A549 (cell line): ENCODE data around the gene FADS3. TPM values are rescaled to one million over a fixed set of nuclear protein-coding genes. Genes with fewer than 3 reads are reported as not detected.

ENCODE experiments used
- ATAC-seq, 2 experiments: fragments of 200-7000 bp in 1 of 2; fragments of >200 bp in 1 of 2; cut with Nextera tagmentation in 1 of 2; cut with Tn5 transposase in 1 of 2; 3 replicates each; pipeline versions ENCODE4 v1.8.0 to v1.9.1; 2018 to 2020; ENCODE audit warnings: mild to moderate bottlenecking in 1 of 2, moderate library complexity in 1 of 2
- CTCF ChIA-PET: fragments of 300-600 bp; sonication (Branson Sonifier 250); formaldehyde crosslinking; extraction: SDS; loops from one replicate; lab custom pipeline; 2021; ENCODE audit warnings: antibody characterized with exemption, inconsistent platforms; lab: Yijun Ruan, JAX
- POLR2A ChIA-PET: fragments of 350-600 bp; formaldehyde crosslinking; extraction: SDS; loops from one replicate; lab custom pipeline; 2021; ENCODE audit warnings: antibody characterized with exemption, inconsistent platforms; lab: Yijun Ruan, JAX
- DNase-seq, 2 experiments: peaks; one replicate each; pipeline versions ENCODE4 v3.0.0 to v3.0.0-alpha.2; 2011 to 2016; ENCODE audit warnings: low read depth in 1 of 2, low spot score in 1 of 2
- FAIRE-seq: peaks from 2 replicates; lab custom pipeline; 2011; peaks lifted over from hg19 to GRCh38; lab: Jason Lieb, UNC
- H3K27ac ChIP-seq, 2 experiments: fragments of >200 bp; sonication (Bioruptor Twin); formaldehyde crosslinking; 3 replicates each; pipeline ENCODE4 v1.5.1; 2016 to 2017
- H3K4me1 ChIP-seq: fragments of >200 bp; sonication (Bioruptor Twin); formaldehyde crosslinking; 3 replicates; pipeline ENCODE4 v1.6.1; 2016
- H3K4me2 ChIP-seq: fragments of >200 bp; sonication (Bioruptor Twin); formaldehyde crosslinking; 3 replicates; pipeline ENCODE4 v1.6.1; 2016
- H3K4me3 ChIP-seq: fragments of >200 bp; sonication (Bioruptor Twin); formaldehyde crosslinking; 3 replicates; pipeline ENCODE4 v1.5.1; 2016
- H3K9me3 ChIP-seq: fragments of >200 bp; sonication (Bioruptor Twin); formaldehyde crosslinking; 3 replicates; pipeline ENCODE4 v1.6.1; 2016
- BCL3 ChIP-seq: fragments of >200 bp; sonication (Bioruptor Twin); formaldehyde crosslinking; IDR thresholded peaks from 3 replicates; pipeline ENCODE4 v1.6.1; 2016
- BHLHE40 ChIP-seq: IDR thresholded peaks from 2 replicates; pipeline ENCODE4 v1.6.1; 2012; ENCODE audit warnings: low read depth, low read length, inconsistent platforms
- CHD2 ChIP-seq: fragments of 150-350 bp; IDR thresholded peaks from 2 replicates; pipeline ENCODE4 v1.6.1; 2014; ENCODE audit warnings: low read length; ENCODE audit not compliant: partially characterized antibody
- CTCF ChIP-seq: fragments of >200 bp; sonication (Bioruptor Twin); formaldehyde crosslinking; IDR thresholded peaks from 3 replicates; pipeline ENCODE4 v1.5.1; 2016
- E2F6 ChIP-seq: IDR thresholded peaks from 2 replicates; pipeline ENCODE4 v1.6.1; 2012; ENCODE audit warnings: low read depth, borderline replicate concordance
- EP300 ChIP-seq, 2 experiments: fragments of >200 bp; sonication (Bioruptor Twin); formaldehyde crosslinking; IDR thresholded peaks; 2 replicates in 1 of 2; 3 replicates in 1 of 2; pipeline ENCODE4 v1.6.1; 2016 to 2017
- FOSB ChIP-seq: fragments of 250-450 bp; sonication (Bioruptor Pico); IDR thresholded peaks from 2 replicates; pipeline ENCODE4 v1.5.0; 2020; ENCODE audit warnings: mild to moderate bottlenecking, moderate library complexity
- FOSL2 ChIP-seq, 2 experiments: fragments of 450-650 bp in 1 of 2; fragments of >200 bp in 1 of 2; sonication (Bioruptor Twin) in 1 of 2; formaldehyde crosslinking; IDR thresholded peaks; 2 replicates each; pipeline versions ENCODE4 v1.5.0 to v1.6.1; 2016 to 2020; ENCODE audit warnings: mild to moderate bottlenecking in 1 of 2, moderate library complexity in 1 of 2
- HES2 ChIP-seq: fragments of >200 bp; sonication (Bioruptor Twin); formaldehyde crosslinking; IDR thresholded peaks from 2 replicates; pipeline ENCODE4 v1.6.1; 2016
- HOXA7 ChIP-seq: fragments of 250-450 bp; sonication (Bioruptor Pico); IDR thresholded peaks from 2 replicates; pipeline ENCODE4 v1.5.0; 2020; ENCODE audit warnings: mild to moderate bottlenecking, moderate library complexity
- JUNB ChIP-seq: fragments of >200 bp; sonication (Bioruptor Twin); formaldehyde crosslinking; IDR thresholded peaks from 2 replicates; pipeline ENCODE4 v1.6.1; 2016
- KDM5A ChIP-seq: fragments of 200-600 bp; sonication (generic); IDR thresholded peaks from 2 replicates; pipeline ENCODE4 v1.6.1; 2016; ENCODE audit warnings: antibody characterized with exemption, mild to moderate bottlenecking
- MAX ChIP-seq: IDR thresholded peaks from 2 replicates; pipeline ENCODE4 v1.6.1; 2012
- NPAS2 ChIP-seq: fragments of 250-450 bp; sonication (Bioruptor Pico); IDR thresholded peaks from 2 replicates; pipeline ENCODE4 v1.8.0; 2022; ENCODE audit warnings: mild to moderate bottlenecking, moderate library complexity, borderline replicate concordance
- NR3C1 ChIP-seq: fragments of >200 bp; sonication (Bioruptor Twin); formaldehyde crosslinking; IDR thresholded peaks from 3 replicates; pipeline ENCODE4 v1.6.1; 2017
- PBX3 ChIP-seq: IDR thresholded peaks from 2 replicates; pipeline ENCODE4 v1.6.1; 2012
- POLR2A ChIP-seq: IDR thresholded peaks from 2 replicates; pipeline ENCODE4 v1.6.1; 2012; ENCODE audit warnings: mild to moderate bottlenecking, low read length
- POLR2AphosphoS2 ChIP-seq: conservative IDR thresholded peaks from 2 replicates; pipeline ENCODE4 v1.6.1; 2012; ENCODE audit warnings: low read length, improper control_type of control experiment, inconsistent platforms
- SMC3 ChIP-seq: fragments of >200 bp; sonication (Bioruptor Twin); formaldehyde crosslinking; IDR thresholded peaks from 3 replicates; pipeline ENCODE4 v1.6.1; 2018; ENCODE audit warnings: inconsistent platforms
- SREBF2 ChIP-seq: fragments of 450-650 bp; IDR thresholded peaks from 2 replicates; pipeline ENCODE4 v1.6.1; 2014; ENCODE audit warnings: mild to moderate bottlenecking, moderate library complexity
- USF2 ChIP-seq: fragments of 450-650 bp; IDR thresholded peaks from 2 replicates; pipeline ENCODE4 v1.6.1; 2014; ENCODE audit warnings: antibody characterized with exemption
- ZC3H11A ChIP-seq: fragments of 450-650 bp; IDR thresholded peaks from 2 replicates; pipeline ENCODE4 v1.6.1; 2014; ENCODE audit warnings: antibody characterized with exemption, mild to moderate bottlenecking
- WGBS: methylation state at CpG from one replicate; pipeline ENCODE4 v1.1.6; 2017; ENCODE audit errors: missing lambda C conversion rate; 5-methylcytosine and 5-hydroxymethylcytosine counted together
- polyA plus RNA-seq, 4 experiments: library from polyadenylated mRNA; depleted of rRNA in 3 of 4; stranded (reverse); fragments of >200 nt; fragmentation: RNase III in 1 of 4; extraction: RNeasy Plus Mini Kit Qiagen cat#74134 plus additional on column Dnase treatment in 1 of 4; gene quantifications; 2 replicates in 3 of 4; 3 replicates in 1 of 4; pipeline ENCODE4 v1.2.3, GENCODE V29; 2011 to 2017

FADS3 gene
- polyA plus RNA-seq, 2 of the 4 experiments (the other 2 are of a cell fraction) = 17.5 to 36.3 TPM

- 85% methylated on average over 5 of the region's 5 CpGs for WGBS
- no peak overlapping the region for H3K4me3 ChIP-seq
- H3K4me1 ChIP-seq = peaks cover 23% of the 10 kb centered on the region
- ChIA-PET POLR2A (no interaction called here), CTCF (interaction anchor here (0.6 to 16.0 kb wide), 9 partner anchors 11 to 224 kb away, joined by 4 to 124 read pairs (median 7); no protein-coding TSS in a partner anchor)
- H3K4me2 ChIP-seq = no peak overlapping the region
- H3K27ac ChIP-seq = no peak overlapping the region
- TF ChIP-seq SREBF2 (no peak), FOSL2 (IDR thresholded peaks at IDR 0.05) (no peak), FOSL2 (CRISPR knock-in tag; IDR thresholded peaks at IDR 0.05) (no peak), MAX (no peak)
- H3K9me3 ChIP-seq = peaks cover 8% of the 10 kb centered on the region
- FAIRE-seq (no peak), ATAC-seq (no peak), DNase-seq (no peak)
Observed at GRCh38 chr11:61883947-61884346, 7.4 kb downstream of the FADS3 start.

- DNase-seq (no peak), ATAC-seq (no peak)
- H3K4me2 ChIP-seq = no peak overlapping the region
- no peak overlapping the region for H3K4me3 ChIP-seq
- peaks cover 8% of the 10 kb centered on the region for H3K9me3 ChIP-seq
- WGBS = 94% methylated on average over 10 of the region's 10 CpGs
- TF ChIP-seq ZC3H11A = no peak
- no peak for TF ChIP-seq POLR2AphosphoS2
- no peak for TF ChIP-seq HES2
- TF ChIP-seq SMC3 = no peak
- TF ChIP-seq BHLHE40 = no peak
- TF ChIP-seq NPAS2 = no peak
- no peak for TF ChIP-seq EP300 (IDR thresholded peaks at IDR 0.05)
- TF ChIP-seq JUNB = no peak
- no peak for TF ChIP-seq BCL3
- TF ChIP-seq KDM5A = no peak
- TF ChIP-seq E2F6 = no peak
- no peak for TF ChIP-seq HOXA7 (CRISPR knock-in tag)
- no peak for TF ChIP-seq USF2
- no peak for TF ChIP-seq NR3C1
- TF ChIP-seq PBX3 = no peak
- no peak for TF ChIP-seq FOSB (CRISPR knock-in tag)
- no peak for TF ChIP-seq POLR2A
- TF ChIP-seq CHD2 = no peak
- no peak for TF ChIP-seq CTCF
- TF ChIP-seq, all 56 proteins: peak for 0
- POLR2A ChIA-PET = no interaction called here
- Histone ChIP-seq H3K4me1 (peaks cover 20% of the 10 kb centered on the region), H3K27ac (no peak overlapping the region)
- CTCF ChIA-PET = interaction anchor here (0.6 to 16.0 kb wide), 8 partner anchors 11 to 225 kb away, joined by 4 to 124 read pairs (median 11); no protein-coding TSS in a partner anchor
- FAIRE-seq = no peak
Observed at GRCh38 chr11:61883327-61883726, 8.0 kb downstream of the FADS3 start.
